Activated T-cell treated with anti-CD3 and anti-CD28 coated beads for 1 hour (primary cell): ENCODE data around the gene DAB2IP.
"Not testable (repeated sequence)": the region's sequence is repeated elsewhere in the genome, so short reads cannot be mapped to it uniquely, and the experiment has no call there.

Experiments used
- DNase-seq: peaks from one replicate; pipeline ENCODE4 v3.0.0-alpha.2; 2020; ENCODE audit warnings: low read depth

The DAB2IP gene

GRCh38 chr9:121651295-121652020 is at the start of gene DAB2IP:
Gene DAB2IP, plus strand, starts transcription at chr9:121651634. Its CDS starts 142 bp downstream, at chr9:121651776.
- no peak for DNase-seq

DNA sequence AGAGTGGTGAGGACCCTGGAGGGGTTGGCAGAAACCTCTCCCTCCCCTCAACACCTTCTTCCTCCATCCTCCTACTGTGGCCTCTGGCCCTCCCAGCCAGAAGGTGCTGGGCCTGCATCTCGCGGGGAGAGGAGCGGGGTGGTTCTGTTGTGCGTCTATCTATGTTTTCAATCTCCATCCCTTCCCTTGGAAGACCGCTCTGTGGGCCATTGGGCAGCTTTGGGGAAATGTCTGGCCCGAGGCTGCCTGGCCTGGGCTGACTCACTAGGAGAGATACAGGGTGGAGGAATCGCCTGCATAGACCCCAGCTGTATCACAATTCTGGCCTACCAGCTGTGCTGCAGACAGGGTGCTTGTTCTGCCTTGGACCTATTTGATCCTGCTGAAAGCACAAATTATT is 48.4 kb upstream of the DAB2IP start:
- no peak for DNase-seq

DNA sequence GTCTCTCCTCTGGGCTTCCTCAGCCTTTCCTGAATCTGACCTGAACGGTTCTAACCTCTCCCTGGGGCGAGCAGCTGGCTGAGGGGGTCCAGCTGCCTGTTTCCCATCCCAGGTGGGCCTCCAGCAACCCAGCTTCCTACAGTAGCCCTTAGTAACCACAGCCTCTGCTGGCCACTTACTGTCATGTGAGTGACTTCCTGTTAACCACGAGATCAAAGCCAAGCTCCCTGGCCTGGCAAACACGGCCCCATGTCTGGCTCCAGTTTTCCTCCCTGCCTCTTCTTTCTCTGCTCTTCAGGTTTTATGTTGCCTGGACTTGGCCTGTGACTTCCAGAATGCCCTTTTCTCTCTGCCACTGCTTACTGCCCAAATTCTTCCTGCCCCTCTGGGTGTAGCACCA is 47.2 kb upstream of the DAB2IP start:
- DNase-seq = no peak

DNA sequence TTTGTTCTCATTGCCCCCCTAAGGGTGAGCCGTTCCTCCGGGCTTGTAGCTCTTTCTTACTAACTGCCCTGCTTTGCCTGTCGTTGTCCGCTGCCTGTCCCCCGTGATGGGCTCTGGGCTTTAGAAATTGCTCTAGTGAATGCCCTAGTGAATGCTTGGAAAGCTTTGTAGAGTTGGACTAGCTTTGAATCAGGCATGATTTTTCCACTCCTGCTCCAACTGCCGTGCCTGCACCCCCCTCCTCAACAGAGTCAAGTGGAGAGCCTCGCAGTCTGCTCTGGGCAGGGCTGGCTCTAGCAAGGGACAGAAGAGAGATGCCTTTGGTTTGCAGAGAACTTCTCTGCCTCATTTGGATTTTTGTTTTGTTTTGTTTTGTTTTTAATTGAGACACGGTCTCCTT is 46.8 kb upstream of the DAB2IP start:
- DNase-seq = no peak

DNA sequence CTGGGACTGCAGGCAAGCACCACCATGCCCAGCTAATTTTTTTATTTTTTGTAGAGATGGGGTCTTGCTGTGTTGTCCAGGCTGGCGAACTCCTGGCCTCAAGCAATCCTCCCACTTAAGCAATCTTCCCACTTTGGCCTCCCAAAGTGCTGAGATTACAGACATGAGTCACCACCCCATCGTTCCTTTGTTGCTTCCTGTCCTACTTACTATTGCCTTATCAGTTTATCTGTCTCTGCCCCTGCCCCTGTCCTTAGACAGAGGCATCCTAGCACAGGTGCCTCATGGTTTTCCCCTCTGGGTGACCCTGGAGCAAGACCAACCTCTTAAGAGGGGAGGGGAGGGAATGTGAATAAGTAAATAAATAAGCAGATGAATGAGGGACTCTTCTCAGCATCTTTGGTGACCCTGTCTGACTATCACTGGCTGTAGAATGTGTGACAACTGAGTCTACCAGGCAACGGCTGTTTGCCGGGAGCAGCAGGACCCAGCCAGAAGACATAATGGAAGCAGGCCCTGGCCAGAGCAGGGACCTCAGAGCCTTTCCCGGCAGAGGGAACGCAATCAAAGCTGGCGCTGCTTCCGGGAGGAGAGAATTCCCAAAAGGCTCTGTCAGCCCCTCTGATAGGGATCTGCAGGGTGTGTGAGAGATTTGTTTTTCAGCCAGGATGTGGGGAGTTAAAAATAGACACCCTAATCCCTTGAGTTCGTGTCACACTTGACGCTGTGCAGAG is 43.8 kb upstream of the DAB2IP start:
- no peak for DNase-seq

DNA sequence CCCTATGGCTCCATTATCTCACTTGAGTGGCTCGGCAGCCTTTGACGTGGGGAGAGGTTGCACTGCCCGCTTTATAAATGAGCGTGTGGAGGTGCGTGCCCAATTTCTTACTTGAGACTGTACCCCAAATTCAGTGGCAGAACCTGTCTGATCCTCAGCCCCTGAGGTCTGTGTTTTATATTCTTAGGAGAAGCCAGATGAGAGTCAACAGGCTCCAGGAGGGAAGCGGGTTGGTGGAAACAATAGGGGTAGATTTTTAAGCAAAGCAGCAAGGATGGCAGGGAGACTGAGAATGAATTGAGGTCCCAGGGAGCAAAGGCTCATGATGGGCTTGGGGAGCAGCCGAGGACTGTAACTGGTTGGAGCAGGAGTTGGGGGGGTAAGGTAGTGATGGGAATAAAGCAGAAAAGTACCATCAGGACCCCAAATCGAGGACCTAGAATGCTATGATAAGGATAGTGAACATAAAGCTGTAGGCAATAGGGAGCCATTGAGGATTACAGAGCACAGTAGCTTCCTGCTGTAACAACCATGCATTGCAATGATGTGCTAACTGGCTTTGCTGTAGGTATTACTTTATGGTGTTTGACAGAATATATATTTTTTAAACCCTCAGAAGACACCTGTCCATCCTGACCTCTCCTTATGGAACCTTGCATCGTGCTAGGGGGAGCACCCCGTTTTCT is 43.1 kb upstream of the DAB2IP start:
- DNase-seq = no peak

- DNase-seq = no peak
Observed at GRCh38 chr9:121609822-121610637, 41.4 kb upstream of the DAB2IP start.

DNA sequence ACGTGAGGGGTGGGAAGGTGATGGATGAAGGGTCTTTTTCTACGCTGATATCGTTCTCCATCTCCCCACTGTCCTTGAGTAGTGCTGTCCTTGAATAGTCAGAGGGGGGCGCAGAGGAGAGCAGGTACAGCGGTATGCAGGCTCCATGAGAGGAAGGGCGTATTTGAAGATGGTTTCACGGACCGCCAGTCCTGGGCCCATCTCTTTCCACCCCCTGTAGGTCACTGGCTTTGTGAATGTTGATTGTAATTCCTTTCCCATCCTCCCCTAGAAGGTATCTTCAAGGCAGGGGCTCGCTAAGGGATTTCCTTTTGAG is 40.8 kb upstream of the DAB2IP start:
- DNase-seq = no peak

DNA sequence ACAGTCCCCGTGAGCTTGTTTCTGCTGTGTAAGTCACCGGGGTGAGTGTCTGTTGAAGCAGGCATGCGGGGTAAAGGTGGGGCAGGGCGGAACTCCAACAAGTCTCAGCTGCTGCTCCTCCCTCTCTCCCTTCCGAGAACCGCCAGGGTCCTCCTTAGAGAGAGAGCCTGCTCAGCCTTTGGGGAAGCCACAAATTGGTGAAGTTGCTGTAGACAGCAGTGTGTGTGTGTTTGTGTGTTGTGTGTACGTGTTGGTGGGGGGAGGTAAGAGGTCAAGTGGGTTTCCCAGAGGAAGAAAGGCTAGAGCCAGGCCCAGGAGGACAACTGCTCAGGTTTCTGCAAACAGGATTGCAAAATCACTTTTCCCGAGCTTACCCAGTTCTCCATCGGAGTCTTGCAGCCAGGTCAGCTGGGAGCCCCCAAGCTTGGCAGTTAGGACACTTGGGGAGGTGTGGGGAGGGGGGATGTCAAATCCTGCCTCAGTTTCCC is 38.9 kb upstream of the DAB2IP start:
- DNase-seq = no peak

GRCh38 chr9:121613009-121613752 is 38.3 kb upstream of the DAB2IP start:
- DNase-seq = no peak

DNA sequence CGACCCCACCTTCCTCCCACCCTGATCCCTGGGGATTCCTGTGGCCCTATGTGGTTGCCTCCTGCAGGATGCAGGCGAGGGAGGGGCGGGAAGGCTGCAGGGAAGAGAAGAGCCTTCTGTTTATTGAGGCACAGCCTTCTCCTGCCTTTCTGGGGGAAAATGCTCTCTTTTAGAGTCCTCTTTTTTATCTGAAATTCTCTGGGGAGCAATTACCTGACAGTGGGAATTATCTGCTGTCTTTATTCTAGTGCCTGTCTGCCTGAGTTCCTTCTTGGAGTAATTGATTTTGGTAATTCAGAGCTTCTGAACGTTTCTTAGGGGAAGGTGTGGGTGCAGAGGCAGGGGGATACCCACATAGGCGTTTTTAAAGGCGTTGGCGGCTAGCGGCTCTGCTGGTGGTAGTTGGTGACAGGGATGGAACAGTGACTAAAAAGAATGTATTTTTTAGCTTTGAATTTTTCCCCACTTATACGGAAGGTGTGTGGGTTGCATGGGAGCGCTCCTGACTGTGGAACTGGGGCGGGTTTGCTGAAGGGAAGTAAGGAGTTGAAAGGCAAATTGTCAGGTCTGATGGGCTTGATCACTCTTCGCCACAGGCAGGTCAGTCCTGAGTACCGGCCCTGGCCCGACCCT is 35.2 kb upstream of the DAB2IP start:
- no peak for DNase-seq

GRCh38 chr9:121618504-121618903 is 32.9 kb upstream of the DAB2IP start:
- DNase-seq = no peak

GRCh38 chr9:121618910-121619309 is 32.5 kb upstream of the DAB2IP start:
- not testable (repeated sequence) for DNase-seq

GRCh38 chr9:121619545-121620324 is 31.7 kb upstream of the DAB2IP start:
- no peak for DNase-seq

DNA sequence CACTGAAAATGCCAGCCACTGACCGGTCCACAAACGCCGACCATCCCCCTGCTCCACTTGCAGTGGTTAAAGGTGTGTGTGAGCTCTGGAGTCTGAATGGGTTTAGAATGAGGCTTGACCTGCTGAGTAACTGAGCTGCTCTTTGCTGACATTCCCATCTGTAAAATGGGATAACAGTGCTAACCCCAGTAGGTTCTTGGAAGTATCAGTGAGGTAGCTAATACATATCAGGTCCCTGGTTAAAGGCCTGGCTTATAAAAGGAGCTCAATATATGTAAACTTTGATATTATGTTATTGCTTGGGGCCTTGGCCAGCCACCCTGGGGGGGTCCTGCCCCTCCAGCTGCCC is 31.1 kb upstream of the DAB2IP start:
- no peak for DNase-seq

GRCh38 chr9:121620777-121621449 is 30.5 kb upstream of the DAB2IP start:
- no peak for DNase-seq

- no peak for DNase-seq
Observed at GRCh38 chr9:121622387-121623203, 28.8 kb upstream of the DAB2IP start.

- not testable (repeated sequence) for DNase-seq
Observed at GRCh38 chr9:121623430-121623829, 28.0 kb upstream of the DAB2IP start.

- no peak for DNase-seq
Observed at GRCh38 chr9:121625590-121625989, 25.8 kb upstream of the DAB2IP start.
